A549 (cell line): ENCODE measurements around the gene RPE. TPM values are rescaled to one million over a fixed set of nuclear protein-coding genes. Genes with fewer than 3 reads are reported as not detected.

Source experiments
- ATAC-seq, 2 experiments: fragments of 200-7000 bp in 1 of 2; fragments of >200 bp in 1 of 2; cut with Nextera tagmentation in 1 of 2; cut with Tn5 transposase in 1 of 2; 3 replicates each; pipeline versions ENCODE4 v1.8.0 to v1.9.1; 2018 to 2020; ENCODE audit warnings: mild to moderate bottlenecking in 1 of 2, moderate library complexity in 1 of 2
- CTCF ChIA-PET: fragments of 300-600 bp; sonication (Branson Sonifier 250); formaldehyde crosslinking; extraction: SDS; loops from one replicate; lab custom pipeline; 2021; ENCODE audit warnings: antibody characterized with exemption, inconsistent platforms; lab: Yijun Ruan, JAX
- POLR2A ChIA-PET: fragments of 350-600 bp; formaldehyde crosslinking; extraction: SDS; loops from one replicate; lab custom pipeline; 2021; ENCODE audit warnings: antibody characterized with exemption, inconsistent platforms; lab: Yijun Ruan, JAX
- DNase-seq, 2 experiments: peaks; one replicate each; pipeline versions ENCODE4 v3.0.0 to v3.0.0-alpha.2; 2011 to 2016; ENCODE audit warnings: low read depth in 1 of 2, low spot score in 1 of 2
- FAIRE-seq: peaks from 2 replicates; lab custom pipeline; 2011; peaks lifted over from hg19 to GRCh38; lab: Jason Lieb, UNC
- H3K27ac ChIP-seq, 2 experiments: fragments of >200 bp; sonication (Bioruptor Twin); formaldehyde crosslinking; 3 replicates each; pipeline ENCODE4 v1.5.1; 2016 to 2017
- H3K4me1 ChIP-seq: fragments of >200 bp; sonication (Bioruptor Twin); formaldehyde crosslinking; 3 replicates; pipeline ENCODE4 v1.6.1; 2016
- H3K4me2 ChIP-seq: fragments of >200 bp; sonication (Bioruptor Twin); formaldehyde crosslinking; 3 replicates; pipeline ENCODE4 v1.6.1; 2016
- H3K4me3 ChIP-seq: fragments of >200 bp; sonication (Bioruptor Twin); formaldehyde crosslinking; 3 replicates; pipeline ENCODE4 v1.5.1; 2016
- H3K9me3 ChIP-seq: fragments of >200 bp; sonication (Bioruptor Twin); formaldehyde crosslinking; 3 replicates; pipeline ENCODE4 v1.6.1; 2016
- CBX2 ChIP-seq: fragments of 200-600 bp; sonication (generic); IDR thresholded peaks from 2 replicates; pipeline ENCODE4 v1.6.1; 2016; ENCODE audit warnings: low read depth, mild to moderate bottlenecking, borderline replicate concordance
- CBX8 ChIP-seq: fragments of 200-600 bp; sonication (generic); IDR thresholded peaks from 2 replicates; pipeline ENCODE4 v1.6.1; 2016
- CEBPB ChIP-seq, 2 experiments: fragments of >200 bp in 1 of 2; sonication (Bioruptor Twin) in 1 of 2; formaldehyde crosslinking in 1 of 2; IDR thresholded peaks; 2 replicates each; pipeline ENCODE4 v1.6.1; 2012 to 2016
- CHD2 ChIP-seq: fragments of 150-350 bp; IDR thresholded peaks from 2 replicates; pipeline ENCODE4 v1.6.1; 2014; ENCODE audit warnings: low read length; ENCODE audit not compliant: partially characterized antibody
- EHMT2 ChIP-seq: fragments of 200-600 bp; sonication (generic); IDR thresholded peaks from 2 replicates; pipeline ENCODE4 v1.6.1; 2016; ENCODE audit warnings: antibody characterized with exemption, low read depth, mild to moderate bottlenecking, moderate library complexity
- EP300 ChIP-seq, 2 experiments: fragments of >200 bp; sonication (Bioruptor Twin); formaldehyde crosslinking; IDR thresholded peaks; 2 replicates in 1 of 2; 3 replicates in 1 of 2; pipeline ENCODE4 v1.6.1; 2016 to 2017
- FOXS1 ChIP-seq: fragments of 250-450 bp; sonication (Bioruptor Pico); IDR thresholded peaks from 2 replicates; pipeline ENCODE4 v1.5.0; 2020; ENCODE audit warnings: mild to moderate bottlenecking, moderate library complexity
- JUNB ChIP-seq: fragments of >200 bp; sonication (Bioruptor Twin); formaldehyde crosslinking; IDR thresholded peaks from 2 replicates; pipeline ENCODE4 v1.6.1; 2016
- NFE2L2 ChIP-seq: fragments of 150-350 bp; conservative IDR thresholded peaks from 2 replicates; pipeline ENCODE4 v1.6.1; 2014; ENCODE audit warnings: low read length
- NR3C1 ChIP-seq: fragments of >200 bp; sonication (Bioruptor Twin); formaldehyde crosslinking; IDR thresholded peaks from 3 replicates; pipeline ENCODE4 v1.6.1; 2017
- POLR2A ChIP-seq: IDR thresholded peaks from 2 replicates; pipeline ENCODE4 v1.6.1; 2012; ENCODE audit warnings: mild to moderate bottlenecking, low read length
- SMC3 ChIP-seq: fragments of >200 bp; sonication (Bioruptor Twin); formaldehyde crosslinking; IDR thresholded peaks from 3 replicates; pipeline ENCODE4 v1.6.1; 2018; ENCODE audit warnings: inconsistent platforms
- SREBF2 ChIP-seq: fragments of 450-650 bp; IDR thresholded peaks from 2 replicates; pipeline ENCODE4 v1.6.1; 2014; ENCODE audit warnings: mild to moderate bottlenecking, moderate library complexity
- ZC3H11A ChIP-seq: fragments of 450-650 bp; IDR thresholded peaks from 2 replicates; pipeline ENCODE4 v1.6.1; 2014; ENCODE audit warnings: antibody characterized with exemption, mild to moderate bottlenecking
- ZNF302 ChIP-seq: fragments of 250-450 bp; sonication (Bioruptor Pico); IDR thresholded peaks from 2 replicates; pipeline ENCODE4 v1.9.0; 2021; ENCODE audit warnings: inconsistent platforms, mild to moderate bottlenecking, moderate library complexity
- WGBS: methylation state at CpG from one replicate; pipeline ENCODE4 v1.1.6; 2017; ENCODE audit errors: missing lambda C conversion rate; 5-methylcytosine and 5-hydroxymethylcytosine counted together
- polyA plus RNA-seq, 4 experiments: library from polyadenylated mRNA; depleted of rRNA in 3 of 4; stranded (reverse); fragments of >200 nt; fragmentation: RNase III in 1 of 4; extraction: RNeasy Plus Mini Kit Qiagen cat#74134 plus additional on column Dnase treatment in 1 of 4; gene quantifications; 2 replicates in 3 of 4; 3 replicates in 1 of 4; pipeline ENCODE4 v1.2.3, GENCODE V29; 2011 to 2017
- TF ChIP-seq, protein P1 (sequence below): fragments of >200 bp; sonication (Bioruptor Twin); formaldehyde crosslinking; IDR thresholded peaks from 3 replicates; pipeline ENCODE4 v1.5.1; 2016
- TF ChIP-seq, protein P2 (sequence below): fragments of 150-350 bp; IDR thresholded peaks from 2 replicates; pipeline ENCODE4 v1.6.1; 2014; ENCODE audit warnings: low read depth, mild to moderate bottlenecking, low read length
- TF ChIP-seq, protein P3 (sequence below): fragments of >200 bp; sonication (Bioruptor Twin); formaldehyde crosslinking; IDR thresholded peaks from 2 replicates; pipeline ENCODE4 v1.6.1; 2016
- TF ChIP-seq, protein P4 (sequence below): fragments of 250-450 bp; sonication (Bioruptor Pico); IDR thresholded peaks from 2 replicates; pipeline ENCODE4 v1.5.0; 2021; ENCODE audit warnings: mild to moderate bottlenecking, moderate library complexity, borderline replicate concordance
- TF ChIP-seq, protein P5 (sequence below): fragments of >200 bp; sonication (Bioruptor Twin); formaldehyde crosslinking; IDR thresholded peaks from 3 replicates; pipeline ENCODE4 v1.6.1; 2016

The RPE gene
- polyA plus RNA-seq, 2 of the 4 experiments (the other 2 are of a cell fraction) = 81.5 to 118 TPM

DNA sequence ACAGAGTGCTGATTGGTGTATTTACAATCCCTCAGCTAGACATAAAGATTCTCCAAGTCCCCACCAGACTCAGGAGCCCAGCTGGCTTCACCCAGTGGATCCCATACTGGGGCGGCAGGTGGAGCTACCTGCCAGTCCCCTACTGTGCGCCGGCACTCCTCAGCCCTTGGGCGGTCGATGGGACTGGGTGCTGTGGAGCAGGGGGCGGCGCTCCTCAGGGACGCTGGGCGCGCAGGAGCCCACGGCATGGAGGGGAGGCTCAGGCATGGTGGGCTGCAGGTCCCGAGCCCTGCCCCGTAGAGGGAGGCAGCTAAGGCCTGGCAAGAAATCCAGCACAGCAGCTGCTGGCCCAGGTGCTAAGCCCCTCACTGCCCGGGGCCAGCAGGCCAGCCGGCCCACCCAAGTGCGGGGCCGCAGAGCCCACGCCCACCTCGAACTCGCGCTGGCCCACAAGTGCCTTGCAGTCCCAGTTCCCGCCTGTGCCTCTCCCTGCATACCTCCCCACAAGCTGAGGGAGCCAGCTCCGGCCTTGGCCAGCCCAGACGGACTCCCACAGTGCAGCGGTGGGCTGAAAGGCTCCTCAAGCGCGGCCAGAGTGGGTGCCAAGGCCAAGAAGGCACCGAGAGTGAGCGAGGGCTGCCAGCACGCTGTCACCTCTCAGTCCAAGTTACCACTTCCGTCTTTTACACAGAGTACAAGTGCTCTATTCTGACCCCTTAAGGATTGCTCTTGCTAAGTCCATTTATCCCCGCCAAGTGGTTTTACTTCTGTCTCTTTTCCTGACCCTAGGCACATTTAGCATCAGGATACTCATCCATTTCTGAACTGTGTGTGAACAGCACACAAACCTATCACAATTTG is 1.7 kb upstream of the RPE start:
- TF ChIP-seq, protein P1, sequence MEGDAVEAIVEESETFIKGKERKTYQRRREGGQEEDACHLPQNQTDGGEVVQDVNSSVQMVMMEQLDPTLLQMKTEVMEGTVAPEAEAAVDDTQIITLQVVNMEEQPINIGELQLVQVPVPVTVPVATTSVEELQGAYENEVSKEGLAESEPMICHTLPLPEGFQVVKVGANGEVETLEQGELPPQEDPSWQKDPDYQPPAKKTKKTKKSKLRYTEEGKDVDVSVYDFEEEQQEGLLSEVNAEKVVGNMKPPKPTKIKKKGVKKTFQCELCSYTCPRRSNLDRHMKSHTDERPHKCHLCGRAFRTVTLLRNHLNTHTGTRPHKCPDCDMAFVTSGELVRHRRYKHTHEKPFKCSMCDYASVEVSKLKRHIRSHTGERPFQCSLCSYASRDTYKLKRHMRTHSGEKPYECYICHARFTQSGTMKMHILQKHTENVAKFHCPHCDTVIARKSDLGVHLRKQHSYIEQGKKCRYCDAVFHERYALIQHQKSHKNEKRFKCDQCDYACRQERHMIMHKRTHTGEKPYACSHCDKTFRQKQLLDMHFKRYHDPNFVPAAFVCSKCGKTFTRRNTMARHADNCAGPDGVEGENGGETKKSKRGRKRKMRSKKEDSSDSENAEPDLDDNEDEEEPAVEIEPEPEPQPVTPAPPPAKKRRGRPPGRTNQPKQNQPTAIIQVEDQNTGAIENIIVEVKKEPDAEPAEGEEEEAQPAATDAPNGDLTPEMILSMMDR = no peak
- TF ChIP-seq EP300 (IDR thresholded peaks at IDR 0.05) (no peak), SREBF2 (no peak), ZC3H11A (no peak), JUNB (no peak)
- TF ChIP-seq, all 56 proteins: peak for 0
- DNase-seq = no peak
- 96% methylated on average over 19 of the region's 32 CpGs for WGBS
- no peak for ATAC-seq
- H3K9me3 ChIP-seq = no peaks in the 10 kb centered on the region
- H3K4me1 ChIP-seq = peaks cover 17% of the 10 kb centered on the region; the same call in 2 of the 3 replicates
- no peak overlapping the region for H3K4me2 ChIP-seq
- H3K27ac ChIP-seq = no peak overlapping the region
- H3K4me3 ChIP-seq = no peak overlapping the region
- POLR2A ChIA-PET = no interaction called here
- CTCF ChIA-PET = interaction anchor here (1.2 kb wide), 1 partner anchor 28 kb away, joined by 3 read pairs; no protein-coding TSS in a partner anchor
- FAIRE-seq = no peak

DNA sequence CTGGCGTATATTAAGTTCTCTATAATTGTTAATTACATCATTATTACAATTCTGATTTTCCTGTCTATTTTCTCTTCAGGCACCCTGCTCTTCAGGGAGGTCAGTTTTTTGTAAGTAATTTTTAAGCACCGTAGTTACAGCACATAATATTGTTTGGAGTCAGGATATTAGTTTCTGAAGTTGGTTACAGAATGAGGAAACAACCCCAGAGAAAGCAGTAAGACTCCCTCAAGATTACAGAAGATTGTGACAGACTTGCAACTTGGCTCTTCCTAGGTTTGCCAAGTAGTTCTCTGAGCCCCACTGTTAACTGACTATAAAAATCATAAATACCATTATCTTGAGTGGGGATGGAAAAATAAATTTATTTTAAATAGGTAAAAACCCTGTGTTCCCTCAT is 921 bp downstream of the RPE start:
- POLR2A ChIA-PET = no interaction called here
- no peak for ATAC-seq
- 2% methylated on average over 2 of the region's 2 CpGs for WGBS
- Histone ChIP-seq H3K9me3 (no peaks in the 10 kb centered on the region), H3K27ac (peak overlapping the region; percentile 80 to 92), H3K4me1 (peaks cover 20% of the 10 kb centered on the region; the same call in 2 of the 3 replicates)
- TF ChIP-seq CBX2 = no peak
- TF ChIP-seq NFE2L2 = no peak
- TF ChIP-seq POLR2A = no peak
- TF ChIP-seq, protein P2, sequence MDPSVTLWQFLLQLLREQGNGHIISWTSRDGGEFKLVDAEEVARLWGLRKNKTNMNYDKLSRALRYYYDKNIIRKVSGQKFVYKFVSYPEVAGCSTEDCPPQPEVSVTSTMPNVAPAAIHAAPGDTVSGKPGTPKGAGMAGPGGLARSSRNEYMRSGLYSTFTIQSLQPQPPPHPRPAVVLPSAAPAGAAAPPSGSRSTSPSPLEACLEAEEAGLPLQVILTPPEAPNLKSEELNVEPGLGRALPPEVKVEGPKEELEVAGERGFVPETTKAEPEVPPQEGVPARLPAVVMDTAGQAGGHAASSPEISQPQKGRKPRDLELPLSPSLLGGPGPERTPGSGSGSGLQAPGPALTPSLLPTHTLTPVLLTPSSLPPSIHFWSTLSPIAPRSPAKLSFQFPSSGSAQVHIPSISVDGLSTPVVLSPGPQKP = no peak
- no peak for TF ChIP-seq SMC3
- TF ChIP-seq, protein P3, sequence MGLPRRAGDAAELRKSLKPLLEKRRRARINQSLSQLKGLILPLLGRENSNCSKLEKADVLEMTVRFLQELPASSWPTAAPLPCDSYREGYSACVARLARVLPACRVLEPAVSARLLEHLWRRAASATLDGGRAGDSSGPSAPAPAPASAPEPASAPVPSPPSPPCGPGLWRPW = no peak
- no peak for TF ChIP-seq NR3C1
- TF ChIP-seq CEBPB (IDR thresholded peaks at IDR 0.05) = no peak
- TF ChIP-seq CHD2 = no peak
- TF ChIP-seq EP300 (IDR thresholded peaks at IDR 0.05) = no peak
- TF ChIP-seq, protein P4, sequence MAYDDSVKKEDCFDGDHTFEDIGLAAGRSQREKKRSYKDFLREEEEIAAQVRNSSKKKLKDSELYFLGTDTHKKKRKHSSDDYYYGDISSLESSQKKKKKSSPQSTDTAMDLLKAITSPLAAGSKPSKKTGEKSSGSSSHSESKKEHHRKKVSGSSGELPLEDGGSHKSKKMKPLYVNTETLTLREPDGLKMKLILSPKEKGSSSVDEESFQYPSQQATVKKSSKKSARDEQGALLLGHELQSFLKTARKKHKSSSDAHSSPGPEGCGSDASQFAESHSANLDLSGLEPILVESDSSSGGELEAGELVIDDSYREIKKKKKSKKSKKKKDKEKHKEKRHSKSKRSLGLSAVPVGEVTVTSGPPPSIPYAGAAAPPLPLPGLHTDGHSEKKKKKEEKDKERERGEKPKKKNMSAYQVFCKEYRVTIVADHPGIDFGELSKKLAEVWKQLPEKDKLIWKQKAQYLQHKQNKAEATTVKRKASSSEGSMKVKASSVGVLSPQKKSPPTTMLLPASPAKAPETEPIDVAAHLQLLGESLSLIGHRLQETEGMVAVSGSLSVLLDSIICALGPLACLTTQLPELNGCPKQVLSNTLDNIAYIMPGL (CRISPR knock-in tag) = no peak
- no peak for TF ChIP-seq FOXS1 (CRISPR knock-in tag)
- TF ChIP-seq CBX8 = no peak
- TF ChIP-seq EHMT2 = no peak
- TF ChIP-seq, all 56 proteins: peak for 0
- Histone ChIP-seq H3K4me2 (peak overlapping the region; percentile 70), H3K4me3 (peak overlapping the region; percentile 74)
- DNase-seq (no peak), FAIRE-seq (no peak)
- CTCF ChIA-PET = no interaction called here

DNA sequence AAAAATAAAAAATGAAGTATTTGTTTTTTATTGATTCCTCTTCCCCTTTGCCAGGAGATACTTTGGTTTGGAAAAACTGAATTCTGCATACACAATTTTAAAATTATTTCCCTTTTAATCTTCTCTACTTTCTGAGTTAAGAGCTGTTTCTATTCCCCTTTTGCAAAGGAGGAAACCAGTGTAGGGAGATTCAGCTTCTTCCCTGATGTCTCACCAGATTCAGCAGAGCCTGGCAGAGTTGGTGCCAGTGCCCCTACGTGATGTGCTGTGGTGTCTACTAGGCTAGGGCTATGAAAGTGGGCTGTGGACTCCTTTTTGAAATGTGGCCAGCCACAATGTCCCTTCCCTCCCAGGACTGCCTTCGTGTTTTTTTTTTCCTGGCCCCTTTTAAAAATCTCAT is 2.4 kb downstream of the RPE start:
- ChIA-PET POLR2A (no interaction called here), CTCF (no interaction called here)
- H3K27ac ChIP-seq = no peak overlapping the region
- no peaks in the 10 kb centered on the region for H3K9me3 ChIP-seq
- ATAC-seq = no peak
- H3K4me2 ChIP-seq = peak overlapping the region; percentile 70; the same call in 2 of the 3 replicates
- peaks cover 20% of the 10 kb centered on the region; the same call in 2 of the 3 replicates for H3K4me1 ChIP-seq
- no peak for FAIRE-seq
- TF ChIP-seq, protein P5, sequence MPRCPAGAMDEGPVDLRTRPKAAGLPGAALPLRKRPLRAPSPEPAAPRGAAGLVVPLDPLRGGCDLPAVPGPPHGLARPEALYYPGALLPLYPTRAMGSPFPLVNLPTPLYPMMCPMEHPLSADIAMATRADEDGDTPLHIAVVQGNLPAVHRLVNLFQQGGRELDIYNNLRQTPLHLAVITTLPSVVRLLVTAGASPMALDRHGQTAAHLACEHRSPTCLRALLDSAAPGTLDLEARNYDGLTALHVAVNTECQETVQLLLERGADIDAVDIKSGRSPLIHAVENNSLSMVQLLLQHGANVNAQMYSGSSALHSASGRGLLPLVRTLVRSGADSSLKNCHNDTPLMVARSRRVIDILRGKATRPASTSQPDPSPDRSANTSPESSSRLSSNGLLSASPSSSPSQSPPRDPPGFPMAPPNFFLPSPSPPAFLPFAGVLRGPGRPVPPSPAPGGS = no peak
- TF ChIP-seq ZNF302 (CRISPR knock-in tag) = no peak
- WGBS = 80% methylated on average over 2 of the region's 2 CpGs
- H3K4me3 ChIP-seq = no peak overlapping the region
- DNase-seq = no peak
